ENCODE measurements around the gene GREB1L. TPM values are rescaled to one million over a fixed set of nuclear protein-coding genes. Genes with fewer than 3 reads are reported as not detected.

Gene GREB1L
- total RNA-seq, 1 donor from 2014 or later = 8.0 TPM

Other genes starting within 250 kb of the GREB1L start
- gene ROCK1, start 130.4 kb upstream of the GREB1L start, total RNA-seq = 31.4 TPM

Data from Right ventricle myocardium superior (tissue), 1 donor.